BJ (cell line): ENCODE measurements around the gene GNGT2. TPM values are rescaled to one million over a fixed set of nuclear protein-coding genes. Genes with fewer than 3 reads are reported as not detected.

Source experiments
- CTCF ChIA-PET: fragments of 350-600 bp; formaldehyde crosslinking; extraction: SDS; loops from one replicate; lab custom pipeline; 2021; ENCODE audit warnings: antibody characterized with exemption, inconsistent platforms; lab: Yijun Ruan, JAX
- POLR2A ChIA-PET: fragments of 300-600 bp; sonication (Branson Sonifier 250); formaldehyde crosslinking; extraction: SDS; loops from one replicate; lab custom pipeline; 2021; ENCODE audit warnings: antibody characterized with exemption; lab: Charles Lee
- DNase-seq: peaks from one replicate; pipeline ENCODE4 v3.0.0-alpha.2; 2011; ENCODE audit warnings: low read depth
- H3K27me3 ChIP-seq: 2 replicates; pipeline ENCODE4 v1.6.0; 2011; ENCODE audit warnings: low read length; ENCODE audit not compliant: control insufficient read depth, insufficient read depth
- H3K36me3 ChIP-seq: 2 replicates; pipeline ENCODE4 v1.5.1; 2011; ENCODE audit warnings: low read length; ENCODE audit not compliant: control insufficient read depth, insufficient read depth
- H3K4me3 ChIP-seq: 2 replicates; pipeline ENCODE4 v1.5.1; 2011; ENCODE audit warnings: low read depth, mild to moderate bottlenecking, control low read depth, low read length
- polyA plus RNA-seq: library from polyadenylated mRNA; depleted of rRNA; stranded (reverse); fragments of >200 nt; gene quantifications from 2 replicates; pipeline ENCODE4 v1.2.3, GENCODE V29; 2011
- TF ChIP-seq, protein P1 (sequence below): IDR thresholded peaks from 2 replicates; pipeline ENCODE4 v1.5.1; 2011; ENCODE audit warnings: low read depth, mild to moderate bottlenecking, control low read depth, inconsistent platforms, low read length, moderate library complexity; ENCODE audit not compliant: insufficient read depth

The GNGT2 gene
- polyA plus RNA-seq, 1 experiment = 0.45 TPM

DNA sequence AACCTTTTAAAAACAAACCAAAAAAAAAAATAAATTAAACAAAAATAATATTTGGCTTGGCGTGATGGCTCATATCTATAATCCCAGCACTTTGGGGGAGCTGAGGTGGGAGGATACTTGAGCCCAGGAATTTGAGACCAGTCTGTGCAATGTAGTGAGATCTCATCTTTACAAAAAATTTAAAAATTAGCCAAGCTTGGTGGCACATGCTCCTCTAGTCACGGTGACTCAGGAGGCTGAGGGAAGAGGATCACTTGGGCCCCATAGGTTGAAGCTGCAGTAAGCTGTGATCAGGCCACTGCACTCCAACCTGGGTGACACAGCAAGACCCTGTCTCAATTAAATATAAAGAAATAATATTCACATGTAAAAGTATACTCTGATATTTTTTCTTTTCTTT lies 12.2 kb downstream of the GNGT2 start:
- ChIA-PET POLR2A (no interaction called here), CTCF (interaction anchor here (0.6 to 8.7 kb wide), 4 partner anchors 18 to 305 kb away, joined by 3 to 64 read pairs (median 4); no protein-coding TSS in a partner anchor)
- Histone ChIP-seq H3K4me3 (no peak overlapping the region), H3K27me3 (no peaks in the 10 kb centered on the region), H3K36me3 (no peaks in the 10 kb centered on the region)
- TF ChIP-seq, protein P1, sequence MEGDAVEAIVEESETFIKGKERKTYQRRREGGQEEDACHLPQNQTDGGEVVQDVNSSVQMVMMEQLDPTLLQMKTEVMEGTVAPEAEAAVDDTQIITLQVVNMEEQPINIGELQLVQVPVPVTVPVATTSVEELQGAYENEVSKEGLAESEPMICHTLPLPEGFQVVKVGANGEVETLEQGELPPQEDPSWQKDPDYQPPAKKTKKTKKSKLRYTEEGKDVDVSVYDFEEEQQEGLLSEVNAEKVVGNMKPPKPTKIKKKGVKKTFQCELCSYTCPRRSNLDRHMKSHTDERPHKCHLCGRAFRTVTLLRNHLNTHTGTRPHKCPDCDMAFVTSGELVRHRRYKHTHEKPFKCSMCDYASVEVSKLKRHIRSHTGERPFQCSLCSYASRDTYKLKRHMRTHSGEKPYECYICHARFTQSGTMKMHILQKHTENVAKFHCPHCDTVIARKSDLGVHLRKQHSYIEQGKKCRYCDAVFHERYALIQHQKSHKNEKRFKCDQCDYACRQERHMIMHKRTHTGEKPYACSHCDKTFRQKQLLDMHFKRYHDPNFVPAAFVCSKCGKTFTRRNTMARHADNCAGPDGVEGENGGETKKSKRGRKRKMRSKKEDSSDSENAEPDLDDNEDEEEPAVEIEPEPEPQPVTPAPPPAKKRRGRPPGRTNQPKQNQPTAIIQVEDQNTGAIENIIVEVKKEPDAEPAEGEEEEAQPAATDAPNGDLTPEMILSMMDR = no peak
- DNase-seq = no peak

DNA sequence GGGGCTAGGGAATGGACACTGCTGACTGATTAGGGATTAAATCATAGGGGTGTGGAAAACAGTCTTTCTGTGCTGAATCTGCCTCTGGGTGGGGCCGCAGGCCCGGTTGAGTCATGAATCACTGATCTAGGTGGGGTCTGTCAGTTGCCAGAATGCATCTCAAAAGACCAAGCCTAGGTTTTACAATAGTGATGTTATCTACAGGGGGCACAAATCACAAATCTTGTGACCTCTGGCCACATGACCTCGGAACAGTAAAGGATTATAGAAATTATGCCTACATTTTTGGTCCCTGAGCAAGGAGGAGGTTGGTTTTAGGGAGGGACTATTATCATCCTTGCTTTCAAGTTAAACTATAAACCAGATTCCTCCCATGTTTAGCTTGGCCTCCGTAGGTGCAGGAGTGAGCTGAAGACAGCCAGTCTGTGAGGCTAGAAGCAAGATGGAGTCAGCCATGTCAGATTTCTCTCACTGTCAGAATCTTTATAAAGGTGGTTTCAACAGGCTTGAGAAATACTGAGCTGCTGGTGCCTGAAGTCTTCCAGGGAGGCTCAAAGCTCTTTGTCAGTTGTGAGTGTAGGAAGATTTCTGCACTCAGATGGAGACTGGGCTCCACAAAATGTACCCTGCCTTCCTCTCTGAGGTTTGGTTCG lies 12.9 kb downstream of the GNGT2 start:
- TF ChIP-seq, protein P1 = no peak
- Histone ChIP-seq H3K27me3 (no peaks in the 10 kb centered on the region), H3K4me3 (no peak overlapping the region), H3K36me3 (no peaks in the 10 kb centered on the region)
- ChIA-PET POLR2A (no interaction called here), CTCF (interaction anchor here (0.7 to 8.7 kb wide), 3 partner anchors 17 to 29 kb away, joined by 3 to 64 read pairs (median 4); no protein-coding TSS in a partner anchor)
- DNase-seq = no peak

DNA sequence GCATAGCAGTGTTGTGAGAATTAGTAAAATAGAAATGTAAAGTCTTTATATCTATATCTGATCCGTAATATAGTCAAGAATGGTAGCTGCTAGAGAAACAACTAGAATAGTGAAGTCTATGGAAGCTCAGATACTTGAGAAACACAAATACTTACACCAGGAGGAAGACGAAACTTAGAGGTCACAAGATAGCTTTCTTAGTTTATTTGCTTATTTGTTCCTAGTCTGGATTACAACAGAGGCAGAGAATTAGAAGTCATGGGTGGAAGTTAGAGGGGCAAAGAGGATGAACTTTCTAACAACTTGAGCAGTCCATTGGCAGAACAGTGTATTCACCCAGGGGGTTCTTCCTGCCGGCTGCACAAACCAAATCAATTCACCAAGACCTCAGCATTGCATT lies 13.9 kb downstream of the GNGT2 start:
- H3K27me3 ChIP-seq = no peaks in the 10 kb centered on the region
- no peaks in the 10 kb centered on the region for H3K36me3 ChIP-seq
- ChIA-PET POLR2A (no interaction called here), CTCF (interaction anchor here (0.6 to 8.7 kb wide), 2 partner anchors 30 to 577 kb away, joined by 3 to 64 read pairs; no protein-coding TSS in a partner anchor)
- DNase-seq = no peak
- TF ChIP-seq, protein P1 = no peak
- no peak overlapping the region for H3K4me3 ChIP-seq

DNA sequence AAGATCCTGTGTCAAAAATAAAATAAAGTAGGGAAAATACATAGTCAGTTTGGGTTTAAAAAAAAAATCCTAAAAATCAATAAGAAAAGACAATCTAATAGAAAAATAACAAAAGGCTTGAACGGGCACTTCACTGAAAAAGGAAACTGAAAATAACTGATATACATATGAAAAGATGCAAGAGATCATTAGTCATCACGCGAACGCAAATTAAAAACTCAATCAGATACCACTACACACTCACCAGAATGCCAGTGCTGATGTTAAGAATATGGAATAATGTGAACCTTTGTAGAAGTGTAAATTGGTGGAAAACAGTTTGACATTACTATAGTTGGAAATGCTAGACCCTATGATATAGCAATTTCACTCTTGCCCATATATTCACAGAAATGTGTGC lies 14.6 kb downstream of the GNGT2 start:
- no peaks in the 10 kb centered on the region for H3K27me3 ChIP-seq
- ChIA-PET POLR2A (no interaction called here), CTCF (interaction anchor here (1.2 to 8.7 kb wide), 3 partner anchors 14 to 31 kb away, joined by 3 to 64 read pairs (median 5); partner anchors contain the start of genes ABI3 and GNGT2)

DNA sequence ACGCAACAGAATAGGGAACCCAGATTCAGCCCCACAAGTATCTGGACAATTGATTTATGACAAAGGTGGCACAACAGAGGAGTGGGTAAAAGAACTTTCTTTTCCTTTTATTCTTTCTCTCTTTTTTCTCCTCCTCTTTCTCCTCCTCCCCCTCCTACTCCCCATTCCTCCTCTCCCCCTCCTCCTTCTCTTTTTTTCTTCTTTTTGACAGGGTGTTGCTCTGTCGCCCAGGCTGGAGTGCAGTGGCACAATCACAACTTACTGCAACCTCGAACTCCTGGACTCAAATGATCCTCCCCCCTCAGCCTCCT lies 16.1 kb downstream of the GNGT2 start:
- no peak for DNase-seq
- POLR2A ChIA-PET = interaction anchor here (0.5 kb wide), 1 partner anchor 163 kb away, joined by 6 read pairs; no protein-coding TSS in a partner anchor

More for the DNA sequence above, 14.6 kb downstream of the GNGT2 start:
- no peak for DNase-seq
- TF ChIP-seq, protein P1 = no peak
- no peaks in the 10 kb centered on the region for H3K36me3 ChIP-seq
- no peak overlapping the region for H3K4me3 ChIP-seq

More for the DNA sequence above, 16.1 kb downstream of the GNGT2 start:
- Histone ChIP-seq H3K27me3 (no peaks in the 10 kb centered on the region), H3K4me3 (no peak overlapping the region), H3K36me3 (no peaks in the 10 kb centered on the region)
- CTCF ChIA-PET = interaction anchor here (1.2 to 8.7 kb wide), 3 partner anchors 18 to 97 kb away, joined by 3 to 64 read pairs (median 5); no protein-coding TSS in a partner anchor
- TF ChIP-seq, protein P1 = no peak
